Measurements from ENCODE around the gene CRYBG1. TPM values are rescaled to one million over a fixed set of nuclear protein-coding genes. Genes with fewer than 3 reads are reported as not detected.

Gene CRYBG1
- total and polyA plus RNA-seq, 10 of the 15 experiments (the other 5 are each of a cell fraction or from before 2014, with no cell fraction given): 6.5 to 57.0 (median 25.2) TPM

DNA sequence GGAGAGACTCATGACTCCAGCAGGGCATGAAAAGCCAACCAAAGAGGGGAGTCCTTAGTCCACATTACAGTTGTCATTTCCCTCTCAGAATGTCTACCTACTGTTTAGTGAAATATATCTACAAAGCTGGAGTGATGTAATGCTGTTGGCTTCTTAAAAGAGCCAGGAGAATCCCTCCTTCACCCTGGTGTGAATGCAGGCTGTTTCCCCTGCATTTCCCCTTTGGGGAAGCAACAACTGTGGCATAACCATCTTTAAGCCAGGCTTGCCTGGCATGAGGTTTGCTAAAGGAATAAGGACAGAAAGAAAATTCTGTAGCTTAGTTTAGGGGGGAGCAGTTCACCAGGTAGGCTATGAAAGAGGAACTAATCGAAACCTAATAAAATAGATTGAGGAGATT lies 129.5 kb downstream of the CRYBG1 start (continued):
- TF ChIP-seq ETV6 (conservative IDR thresholded peaks at IDR 0.05 in 1 of 2, IDR thresholded peaks at IDR 0.05 in 1 of 2; ENCODE audit: borderline replicate concordance in 1 of 2, low read depth in 1 of 2) (no peak), SMAD5 (IDR thresholded peaks at IDR 0.05; ENCODE audit: low read depth) (no peak)

- ChIA-PET CTCF (no interaction called here), SMC1A (ENCODE audit: uncharacterized antibody, unreplicated experiment) (interaction anchor here (1.0 kb wide), 1 partner anchor 29 kb away, joined by 3 read pairs; no protein-coding TSS in a partner anchor), RAD21 (ENCODE audit: unreplicated experiment) (no interaction called here), POLR2A (no interaction called here)
- in situ Hi-C loops (cut with MboI): no loop called here
- Histone ChIP-seq H3K4me2 (ENCODE audit: control insufficient read depth, insufficient read depth) (no peak overlapping the region), H3K27me3 (replicated peaks in 1 of 2; ENCODE audit: control insufficient read depth in 2 of 2, insufficient read depth in 2 of 2, low read length in 1 of 2) (no peaks in the 10 kb centered on the region), H4K20me1 (ENCODE audit: control insufficient read depth, insufficient read depth) (no peaks in the 10 kb centered on the region), H3K79me2 (ENCODE audit: control insufficient read depth, insufficient read depth, low read length) (no peaks in the 10 kb centered on the region), H3K4me1 (ENCODE audit: control insufficient read depth, insufficient read depth, low read length) (no peaks in the 10 kb centered on the region), H3K4me3 (no peak overlapping the region), H3K9me3 (replicated peaks; ENCODE audit: control insufficient read depth, insufficient read depth, low read length) (no peaks in the 10 kb centered on the region; the same call in 2 of the 3 replicates), H2AFZ (ENCODE audit: control insufficient read depth, low read depth, low read length) (no peak overlapping the region), H3K9ac (ENCODE audit: control insufficient read depth, insufficient read depth, low read length) (no peak overlapping the region), H3K36me3 (ENCODE audit: control insufficient read depth in 2 of 2, insufficient read depth in 2 of 2, low read length in 1 of 2) (no peaks in the 10 kb centered on the region), H3K27ac (ENCODE audit: control insufficient read depth, insufficient read depth) (no peak overlapping the region)
- BruUV-seq (replicated peaks): no TSS peak
- intact Hi-C loops (cut with micrococcal nuclease; ENCODE audit: unreplicated experiment): no loop called here
- WGBS (ENCODE audit: insufficient coverage, insufficient replicate concordance, low lambda C conversion rate, missing lambda C conversion rate): 8% methylated on average over 1 of the region's 1 CpG
- no peak for ATAC-seq
- no peak for FAIRE-seq
- no peak for TF ChIP-seq YBX1 (IDR thresholded peaks at IDR 0.05)
- TF ChIP-seq, protein P1, sequence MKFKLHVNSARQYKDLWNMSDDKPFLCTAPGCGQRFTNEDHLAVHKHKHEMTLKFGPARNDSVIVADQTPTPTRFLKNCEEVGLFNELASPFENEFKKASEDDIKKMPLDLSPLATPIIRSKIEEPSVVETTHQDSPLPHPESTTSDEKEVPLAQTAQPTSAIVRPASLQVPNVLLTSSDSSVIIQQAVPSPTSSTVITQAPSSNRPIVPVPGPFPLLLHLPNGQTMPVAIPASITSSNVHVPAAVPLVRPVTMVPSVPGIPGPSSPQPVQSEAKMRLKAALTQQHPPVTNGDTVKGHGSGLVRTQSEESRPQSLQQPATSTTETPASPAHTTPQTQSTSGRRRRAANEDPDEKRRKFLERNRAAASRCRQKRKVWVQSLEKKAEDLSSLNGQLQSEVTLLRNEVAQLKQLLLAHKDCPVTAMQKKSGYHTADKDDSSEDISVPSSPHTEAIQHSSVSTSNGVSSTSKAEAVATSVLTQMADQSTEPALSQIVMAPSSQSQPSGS (IDR thresholded peaks at IDR 0.05; ENCODE audit: low read length): no peak
- DNase-seq (ENCODE audit: low read depth, low spot score): no peak
Measured at GRCh38 chr6:106490436-106490835, 129.9 kb downstream of the CRYBG1 start.

DNA sequence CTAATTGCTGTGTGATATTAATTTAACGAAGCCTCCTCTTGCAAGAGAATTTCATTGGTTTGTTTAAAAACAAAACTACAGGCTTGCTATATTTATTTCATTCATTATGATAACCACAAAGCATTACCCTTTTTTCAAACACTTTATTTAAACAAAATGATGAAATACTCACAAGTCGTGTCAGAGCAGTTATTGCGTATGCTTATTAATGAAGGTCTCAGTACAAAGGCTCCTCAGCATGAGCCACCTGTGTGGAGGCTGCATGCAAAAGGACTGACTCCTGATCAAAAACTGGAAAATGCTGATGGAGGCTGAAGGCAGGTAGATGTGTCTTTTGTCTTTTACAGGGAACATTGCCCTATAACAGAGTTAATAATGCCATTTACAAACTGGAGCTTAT lies 130.5 kb downstream of the CRYBG1 start:
- Histone ChIP-seq H3K36me3 (ENCODE audit: control insufficient read depth in 2 of 2, insufficient read depth in 2 of 2, low read length in 1 of 2) (no peaks in the 10 kb centered on the region), H3K9me3 (replicated peaks; ENCODE audit: control insufficient read depth, insufficient read depth, low read length) (no peaks in the 10 kb centered on the region; the same call in 2 of the 3 replicates), H3K4me1 (ENCODE audit: control insufficient read depth, insufficient read depth, low read length) (no peaks in the 10 kb centered on the region), H3K4me2 (ENCODE audit: control insufficient read depth, insufficient read depth) (no peak overlapping the region), H4K20me1 (ENCODE audit: control insufficient read depth, insufficient read depth) (no peaks in the 10 kb centered on the region), H3K4me3 (no peak overlapping the region), H3K79me2 (ENCODE audit: control insufficient read depth, insufficient read depth, low read length) (no peaks in the 10 kb centered on the region), H3K27ac (ENCODE audit: control insufficient read depth, insufficient read depth) (no peak overlapping the region), H3K27me3 (replicated peaks in 1 of 2; ENCODE audit: control insufficient read depth in 2 of 2, insufficient read depth in 2 of 2, low read length in 1 of 2) (no peaks in the 10 kb centered on the region), H2AFZ (ENCODE audit: control insufficient read depth, low read depth, low read length) (no peak overlapping the region), H3K9ac (ENCODE audit: control insufficient read depth, insufficient read depth, low read length) (no peak overlapping the region)
- intact Hi-C loops (cut with micrococcal nuclease; ENCODE audit: unreplicated experiment) (no loop called here), in situ Hi-C loops (cut with MboI) (no loop called here)
- DNase-seq (ENCODE audit: low read depth, low spot score): no peak
- WGBS (ENCODE audit: insufficient coverage, insufficient replicate concordance, low lambda C conversion rate, missing lambda C conversion rate): 56% methylated on average over 3 of the region's 3 CpGs
- RAD21 ChIA-PET (ENCODE audit: unreplicated experiment): no interaction called here
- BruUV-seq (replicated peaks): no TSS peak
- no peak for ATAC-seq
- POLR2A ChIA-PET: no interaction called here
- SMC1A ChIA-PET (ENCODE audit: uncharacterized antibody, unreplicated experiment): interaction anchor here (1.0 kb wide), 1 partner anchor 32 kb away, joined by 3 read pairs; no protein-coding TSS in a partner anchor
- CTCF ChIA-PET: no interaction called here
- no peak for FAIRE-seq
- TF ChIP-seq CTCF (IDR thresholded peaks at IDR 0.05 in 2 of 3, conservative IDR thresholded peaks at IDR 0.05 in 1 of 3; ENCODE audit: control insufficient read depth in 2 of 3, extremely low read depth in 1 of 3, insufficient read depth in 1 of 3, low read depth in 3 of 3, low read length in 3 of 3) (no peak), ZNF207 (IDR thresholded peaks at IDR 0.05; ENCODE audit: borderline replicate concordance) (no peak), ZNF24 (IDR thresholded peaks at IDR 0.05) (no peak), ZBTB11 (CRISPR knock-in tag; IDR thresholded peaks at IDR 0.05) (no peak), NFYB (IDR thresholded peaks at IDR 0.05; ENCODE audit: insufficient read depth, low read depth, low read length) (no peak)
